ENCODE data around the gene UST.

Gene UST

DNA sequence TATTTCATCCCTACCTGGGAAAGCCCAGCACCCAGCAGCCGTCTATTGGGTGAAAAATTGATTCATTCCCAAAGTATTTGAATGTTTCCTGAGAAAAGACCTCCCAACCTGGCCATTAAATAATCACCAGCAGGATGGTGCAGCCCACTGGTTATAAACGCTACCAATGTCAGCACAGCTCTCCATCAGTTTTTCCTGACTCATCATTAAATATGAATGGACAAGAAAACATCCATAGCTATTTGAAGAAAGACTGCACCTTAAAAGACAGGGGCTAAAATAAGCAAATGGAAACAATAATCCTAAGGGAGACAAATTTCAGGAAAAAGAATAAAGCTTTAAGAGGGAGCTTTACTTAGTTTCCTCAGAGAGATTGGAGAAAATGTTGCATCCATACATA lies 261.9 kb downstream of the UST start:
- H3F3A ChIP-seq (ENCODE audit: insufficient read depth): no peaks in the 10 kb centered on the region
- no peak overlapping the region for H3K4me2 ChIP-seq (ENCODE audit: low read depth, low read length, poor library complexity, severe bottlenecking)
- H3K36me3 ChIP-seq (ENCODE audit: low read length): no peaks in the 10 kb centered on the region
- H3K27ac ChIP-seq (ENCODE audit: low read depth, low read length): no peak overlapping the region
- TF ChIP-seq, protein P1, sequence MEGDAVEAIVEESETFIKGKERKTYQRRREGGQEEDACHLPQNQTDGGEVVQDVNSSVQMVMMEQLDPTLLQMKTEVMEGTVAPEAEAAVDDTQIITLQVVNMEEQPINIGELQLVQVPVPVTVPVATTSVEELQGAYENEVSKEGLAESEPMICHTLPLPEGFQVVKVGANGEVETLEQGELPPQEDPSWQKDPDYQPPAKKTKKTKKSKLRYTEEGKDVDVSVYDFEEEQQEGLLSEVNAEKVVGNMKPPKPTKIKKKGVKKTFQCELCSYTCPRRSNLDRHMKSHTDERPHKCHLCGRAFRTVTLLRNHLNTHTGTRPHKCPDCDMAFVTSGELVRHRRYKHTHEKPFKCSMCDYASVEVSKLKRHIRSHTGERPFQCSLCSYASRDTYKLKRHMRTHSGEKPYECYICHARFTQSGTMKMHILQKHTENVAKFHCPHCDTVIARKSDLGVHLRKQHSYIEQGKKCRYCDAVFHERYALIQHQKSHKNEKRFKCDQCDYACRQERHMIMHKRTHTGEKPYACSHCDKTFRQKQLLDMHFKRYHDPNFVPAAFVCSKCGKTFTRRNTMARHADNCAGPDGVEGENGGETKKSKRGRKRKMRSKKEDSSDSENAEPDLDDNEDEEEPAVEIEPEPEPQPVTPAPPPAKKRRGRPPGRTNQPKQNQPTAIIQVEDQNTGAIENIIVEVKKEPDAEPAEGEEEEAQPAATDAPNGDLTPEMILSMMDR (IDR thresholded peaks at IDR 0.05; ENCODE audit: insufficient read depth, low read length, poor library complexity, severe bottlenecking): no peak
- TF ChIP-seq EZH2phosphoT487 (conservative IDR thresholded peaks at IDR 0.05; ENCODE audit: low read length): no peak
- H2AFZ ChIP-seq (ENCODE audit: low read depth, low read length, severe bottlenecking): no peak overlapping the region
- no peak overlapping the region for H3K4me3 ChIP-seq (ENCODE audit: insufficient read depth, low read length, poor library complexity, severe bottlenecking)
- H3K79me2 ChIP-seq (ENCODE audit: insufficient read depth, low read length): no peaks in the 10 kb centered on the region
- H4K20me1 ChIP-seq (ENCODE audit: low read depth, low read length): no peaks in the 10 kb centered on the region
- no peaks in the 10 kb centered on the region for H3K9me3 ChIP-seq (ENCODE audit: insufficient read depth, low read length)
- H3K9me2 ChIP-seq (replicated peaks; ENCODE audit: insufficient read depth, low read length): no peaks in the 10 kb centered on the region
- no peak overlapping the region for H3K9ac ChIP-seq (ENCODE audit: low read length)
- no peaks in the 10 kb centered on the region for H3K27me3 ChIP-seq (ENCODE audit: low read length)

DNA sequence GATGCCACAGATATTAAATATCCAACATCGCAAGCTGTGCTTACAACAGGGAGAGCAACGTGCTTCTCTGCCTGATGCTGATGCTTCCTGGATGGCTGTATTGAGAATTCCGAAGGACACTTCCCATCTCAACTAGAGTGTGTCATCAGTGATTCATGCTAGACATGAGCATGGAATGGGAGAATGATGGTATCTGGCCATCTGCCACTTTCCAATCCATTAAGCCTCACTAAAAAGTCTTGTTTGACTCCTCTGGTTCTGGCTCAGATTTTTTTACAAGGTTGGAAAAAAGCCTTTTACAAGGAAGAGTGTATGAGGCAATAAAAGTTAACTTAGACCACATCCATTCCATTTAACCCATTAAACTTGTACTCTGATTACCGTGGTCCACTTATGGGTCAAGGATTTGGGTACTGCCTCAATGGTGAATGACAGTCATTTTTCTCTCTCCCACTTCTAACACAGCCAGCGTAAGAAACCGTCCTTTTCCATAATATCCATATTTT lies 265.3 kb downstream of the UST start:
- Histone ChIP-seq H3K27ac (ENCODE audit: low read depth, low read length) (no peak overlapping the region), H3K9me2 (replicated peaks; ENCODE audit: insufficient read depth, low read length) (no peaks in the 10 kb centered on the region), H4K20me1 (ENCODE audit: low read depth, low read length) (no peaks in the 10 kb centered on the region), H3K79me2 (ENCODE audit: insufficient read depth, low read length) (no peaks in the 10 kb centered on the region), H3K27me3 (ENCODE audit: low read length) (no peaks in the 10 kb centered on the region), H3F3A (ENCODE audit: insufficient read depth) (no peaks in the 10 kb centered on the region), H2AFZ (ENCODE audit: low read depth, low read length, severe bottlenecking) (no peak overlapping the region), H3K9me3 (ENCODE audit: insufficient read depth, low read length) (no peaks in the 10 kb centered on the region), H3K36me3 (ENCODE audit: low read length) (no peaks in the 10 kb centered on the region), H3K4me2 (ENCODE audit: low read depth, low read length, poor library complexity, severe bottlenecking) (no peak overlapping the region), H3K4me3 (ENCODE audit: insufficient read depth, low read length, poor library complexity, severe bottlenecking) (no peak overlapping the region), H3K9ac (ENCODE audit: low read length) (no peak overlapping the region)
- TF ChIP-seq, protein P1 (IDR thresholded peaks at IDR 0.05; ENCODE audit: insufficient read depth, low read length, poor library complexity, severe bottlenecking): no peak
- no peak for TF ChIP-seq EZH2phosphoT487 (conservative IDR thresholded peaks at IDR 0.05; ENCODE audit: low read length)

DNA sequence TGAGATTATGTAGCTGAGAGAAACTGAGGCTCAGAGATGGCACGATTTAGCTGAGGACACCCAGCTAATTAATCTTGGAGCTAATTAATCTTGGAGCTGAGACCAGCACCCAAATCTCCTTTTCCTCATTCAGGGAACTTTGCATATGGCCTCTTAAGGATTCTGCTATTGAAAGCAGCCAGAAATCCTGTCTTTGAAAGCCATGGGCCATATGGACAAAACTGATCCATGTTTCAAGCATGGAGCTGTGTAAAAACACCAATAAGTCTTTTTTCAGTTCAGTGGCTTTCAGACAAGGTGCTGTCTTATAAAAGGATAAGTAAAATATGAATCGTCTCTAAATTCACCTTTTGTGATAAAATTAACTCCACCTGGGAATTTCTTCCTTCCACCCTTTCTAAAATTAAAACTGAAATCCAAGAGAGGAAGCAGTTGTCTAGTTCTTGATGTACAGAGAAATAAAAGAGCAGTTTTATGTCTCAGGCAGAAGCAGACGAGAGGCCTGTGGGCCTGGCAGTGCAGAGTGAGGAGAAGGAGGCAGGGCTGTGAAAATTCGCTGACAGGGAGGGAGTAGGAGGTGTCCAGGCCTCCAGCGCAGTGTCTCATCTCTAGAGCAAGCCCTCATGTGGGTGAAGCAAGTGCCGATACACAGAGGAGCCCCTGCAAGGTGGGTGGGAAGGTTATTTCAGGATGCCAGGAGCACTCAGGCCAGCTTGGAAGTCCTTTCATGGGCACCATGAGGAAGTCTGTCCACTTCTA lies 266.9 kb downstream of the UST start:
- no peaks in the 10 kb centered on the region for H3K79me2 ChIP-seq (ENCODE audit: insufficient read depth, low read length)
- H2AFZ ChIP-seq (ENCODE audit: low read depth, low read length, severe bottlenecking): no peak overlapping the region
- H3K4me2 ChIP-seq (ENCODE audit: low read depth, low read length, poor library complexity, severe bottlenecking): no peak overlapping the region
- no peaks in the 10 kb centered on the region for H3K36me3 ChIP-seq (ENCODE audit: low read length)
- H3K4me3 ChIP-seq (ENCODE audit: insufficient read depth, low read length, poor library complexity, severe bottlenecking): no peak overlapping the region
- no peaks in the 10 kb centered on the region for H3K9me3 ChIP-seq (ENCODE audit: insufficient read depth, low read length)
- H4K20me1 ChIP-seq (ENCODE audit: low read depth, low read length): no peaks in the 10 kb centered on the region
- H3K27ac ChIP-seq (ENCODE audit: low read depth, low read length): no peak overlapping the region
- H3K27me3 ChIP-seq (ENCODE audit: low read length): no peaks in the 10 kb centered on the region
- H3K9me2 ChIP-seq (replicated peaks; ENCODE audit: insufficient read depth, low read length): no peaks in the 10 kb centered on the region
- no peak overlapping the region for H3K9ac ChIP-seq (ENCODE audit: low read length)
- H3F3A ChIP-seq (ENCODE audit: insufficient read depth): no peaks in the 10 kb centered on the region
- TF ChIP-seq, protein P1 (IDR thresholded peaks at IDR 0.05; ENCODE audit: insufficient read depth, low read length, poor library complexity, severe bottlenecking): no peak
- TF ChIP-seq EZH2phosphoT487 (conservative IDR thresholded peaks at IDR 0.05; ENCODE audit: low read length): no peak

Measured in SU-DHL-6 (cell line).